ENCODE results near the gene CHRNB1. TPM values are rescaled to one million over a fixed set of nuclear protein-coding genes. Genes with fewer than 3 reads are reported as not detected.

Gene CHRNB1
- polyA plus RNA-seq, 1 donor from 2014 or later = 13.8 TPM

DNA sequence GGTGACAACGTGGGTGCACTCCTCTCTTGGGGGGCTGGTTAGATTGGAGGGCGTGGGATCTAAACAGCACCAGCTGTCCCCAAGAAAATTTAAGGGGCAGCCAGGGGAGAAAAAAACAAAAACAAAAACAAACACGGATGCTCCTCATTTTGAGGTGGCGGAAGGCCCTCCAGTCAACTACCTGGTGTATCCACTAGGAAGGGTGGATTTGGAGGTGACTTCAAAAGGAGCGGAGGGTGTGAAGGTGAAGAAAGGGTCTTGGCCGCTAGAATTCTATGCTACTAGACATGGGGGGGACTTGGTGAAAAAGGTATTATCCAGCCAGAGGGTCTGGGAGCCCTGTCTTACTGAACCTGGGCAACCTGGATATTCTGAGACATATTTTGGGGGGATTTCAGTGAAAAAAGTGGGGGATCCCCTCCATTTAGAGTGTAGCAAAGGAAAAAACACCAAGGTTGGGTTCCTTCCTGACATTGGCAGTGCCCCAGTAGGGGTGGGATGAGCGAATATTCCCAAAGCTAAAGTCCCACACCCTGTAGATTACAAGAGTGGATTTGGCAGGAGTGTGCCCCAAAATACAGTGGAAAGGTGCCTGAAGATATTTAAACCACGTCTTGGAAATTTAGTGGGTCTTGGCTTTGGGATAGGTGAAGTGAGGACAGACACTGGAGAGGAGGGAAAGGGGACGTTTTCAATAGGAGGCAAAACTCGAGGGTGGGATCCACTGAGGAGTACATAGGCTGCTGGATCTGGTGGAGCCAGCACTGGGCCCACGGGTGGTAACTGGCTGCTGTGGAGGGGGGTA is 6.0 kb upstream of the CHRNB1 start:
- Mint-ChIP-seq H3K27ac (peak overlapping the region in 1 of 3 donors; percentile 72), H3K4me1 (peaks cover 21 to 30% (median 21%) of the 10 kb centered on the region in 3 donors), H3K9me3 (no peaks in the 10 kb centered on the region), H3K4me3 (peak overlapping the region; percentile 10 to 93 (median 58)), H3K36me3 (peaks cover 4% of the 10 kb centered on the region), H3K27me3 (peaks cover 43% of the 10 kb centered on the region)

DNA sequence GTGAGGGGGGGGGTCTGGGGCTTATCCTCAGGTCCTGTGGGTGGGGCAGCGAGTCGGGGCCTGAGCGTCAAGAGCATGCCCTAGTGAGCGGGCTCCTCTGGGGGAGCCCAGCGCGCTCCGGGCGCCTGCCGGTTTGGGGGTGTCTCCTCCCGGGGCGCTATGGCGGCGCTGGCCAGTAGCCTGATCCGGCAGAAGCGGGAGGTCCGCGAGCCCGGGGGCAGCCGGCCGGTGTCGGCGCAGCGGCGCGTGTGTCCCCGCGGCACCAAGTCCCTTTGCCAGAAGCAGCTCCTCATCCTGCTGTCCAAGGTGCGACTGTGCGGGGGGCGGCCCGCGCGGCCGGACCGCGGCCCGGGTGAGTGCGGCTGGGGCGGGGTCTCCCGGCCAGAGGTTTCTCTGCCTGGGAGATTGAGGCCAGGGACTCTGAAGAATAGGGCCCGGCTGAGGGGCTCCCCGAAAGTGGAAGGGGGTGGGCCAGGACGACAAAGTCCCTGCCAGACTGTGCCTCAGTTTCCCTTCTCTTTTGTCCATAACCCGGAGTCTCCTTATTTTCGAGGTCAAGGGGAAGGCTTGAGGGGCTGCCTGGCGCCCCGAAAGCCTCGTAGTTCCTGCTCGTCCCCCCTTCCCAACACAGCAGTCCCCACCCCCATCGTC is 5.3 kb upstream of the CHRNB1 start, which contains the start of gene FGF11:
Gene FGF11, plus strand, starts transcription at position 51 of the 651 bp plus-strand sequence. Its CDS starts 109 bp downstream, at position 160.
- Mint-ChIP-seq H3K27me3 (peaks cover 47% of the 10 kb centered on the region), H3K4me3 (peak within 1 kb of the TSS; percentile 41 to 93 (median 78)), H3K4me1 (peaks cover 21 to 30% (median 23%) of the 10 kb centered on the region in 3 donors), H3K9me3 (no peaks in the 10 kb centered on the region), H3K27ac (peak within 1 kb of the TSS in 2 of 3 donors; percentile 35 to 72), H3K36me3 (peaks cover 4% of the 10 kb centered on the region)

GRCh38 chr17:7440113-7440833 is 4.6 kb upstream of the CHRNB1 start:
- H3K27ac Mint-ChIP-seq = peak overlapping the region in 2 of 3 donors; percentile 35 to 67
- peaks cover 4% of the 10 kb centered on the region for H3K36me3 Mint-ChIP-seq
- no peaks in the 10 kb centered on the region for H3K9me3 Mint-ChIP-seq

DNA sequence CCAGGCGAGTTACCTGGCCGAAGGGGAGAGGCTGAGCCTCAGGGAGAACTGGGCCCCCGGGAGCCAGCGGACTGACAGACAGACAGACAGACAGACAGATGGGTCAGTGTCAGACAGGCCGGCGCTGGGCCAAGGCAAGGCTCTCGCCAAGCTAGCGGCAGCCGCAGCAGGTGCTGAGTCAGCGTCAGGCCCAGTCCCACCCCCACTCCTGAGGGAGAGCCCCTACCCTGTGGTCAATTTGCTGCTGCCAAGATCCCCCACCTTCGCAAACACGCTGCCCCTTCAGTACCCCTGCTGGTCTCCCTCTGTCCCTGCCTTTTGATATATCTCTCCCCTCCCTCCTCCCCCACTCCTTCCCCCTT is 4.0 kb upstream of the CHRNB1 start:
- no peak overlapping the region for H3K27ac Mint-ChIP-seq
- H3K9me3 Mint-ChIP-seq = peaks cover 0 to 2% (median 0%) of the 10 kb centered on the region in 3 donors
- H3K4me1 Mint-ChIP-seq = peaks cover 17 to 30% (median 28%) of the 10 kb centered on the region in 3 donors
- peaks cover 54% of the 10 kb centered on the region for H3K27me3 Mint-ChIP-seq
- H3K4me3 Mint-ChIP-seq = peak overlapping the region in 1 of 4 donors; percentile 41
- peaks cover 5% of the 10 kb centered on the region for H3K36me3 Mint-ChIP-seq

More at GRCh38 chr17:7440113-7440833, 4.6 kb upstream of the CHRNB1 start:
- peaks cover 49% of the 10 kb centered on the region for H3K27me3 Mint-ChIP-seq
- H3K4me3 Mint-ChIP-seq = peak overlapping the region; percentile 41 to 88 (median 78)
- H3K4me1 Mint-ChIP-seq = peaks cover 18 to 27% (median 23%) of the 10 kb centered on the region in 3 donors

DNA sequence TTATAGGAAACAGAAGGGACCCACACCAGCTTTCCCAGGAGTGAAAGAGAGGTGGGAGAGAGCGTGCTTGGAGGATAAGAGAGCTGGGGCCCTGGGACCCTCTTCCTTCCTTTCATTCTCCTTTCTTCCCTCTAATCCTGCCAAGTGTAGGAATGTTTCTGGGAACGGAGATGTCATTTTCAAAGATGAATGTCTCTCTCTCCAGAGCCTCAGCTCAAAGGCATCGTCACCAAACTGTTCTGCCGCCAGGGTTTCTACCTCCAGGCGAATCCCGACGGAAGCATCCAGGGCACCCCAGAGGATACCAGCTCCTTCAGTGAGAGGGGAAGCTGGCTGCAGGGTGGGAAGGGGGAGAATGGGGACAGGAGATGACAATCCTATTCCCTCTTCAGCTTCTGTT is 3.6 kb upstream of the CHRNB1 start:
- H3K4me3 Mint-ChIP-seq = peak overlapping the region in 1 of 4 donors; percentile 10
- peaks cover 0 to 2% (median 0%) of the 10 kb centered on the region in 3 donors for H3K9me3 Mint-ChIP-seq

DNA sequence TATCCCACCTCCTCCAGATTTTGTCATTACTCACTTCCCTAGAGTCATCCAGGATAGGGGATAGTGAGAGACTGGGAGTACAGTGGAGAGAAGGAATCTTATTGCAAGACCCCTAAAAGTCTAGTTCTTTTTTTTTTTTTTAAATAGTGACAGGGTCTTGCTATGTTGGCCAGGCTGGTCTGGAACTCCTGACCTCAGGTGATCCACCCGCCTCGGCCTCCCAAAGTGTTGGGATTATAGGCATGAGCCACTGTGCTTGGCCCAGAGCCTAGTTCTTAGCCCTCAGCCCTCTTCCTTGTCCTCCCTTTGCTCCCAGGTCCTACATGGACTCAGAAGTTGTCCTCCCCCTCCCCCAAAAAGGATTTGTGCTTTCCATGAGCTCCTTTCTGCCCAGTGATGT is 2.7 kb upstream of the CHRNB1 start:
- H3K4me3 Mint-ChIP-seq = peak overlapping the region in 1 of 4 donors; percentile 10
- peaks cover 20 to 32% (median 26%) of the 10 kb centered on the region in 3 donors for H3K4me1 Mint-ChIP-seq
- H3K27ac Mint-ChIP-seq = peak overlapping the region in 1 of 3 donors; percentile 80
- H3K27me3 Mint-ChIP-seq = peaks cover 59% of the 10 kb centered on the region
- H3K36me3 Mint-ChIP-seq = peaks cover 5% of the 10 kb centered on the region
- H3K9me3 Mint-ChIP-seq = peaks cover 0 to 2% (median 1%) of the 10 kb centered on the region in 3 donors

More for the DNA sequence above, 3.6 kb upstream of the CHRNB1 start:
- peaks cover 5% of the 10 kb centered on the region for H3K36me3 Mint-ChIP-seq
- peaks cover 19 to 32% (median 29%) of the 10 kb centered on the region in 3 donors for H3K4me1 Mint-ChIP-seq
- peak overlapping the region in 1 of 3 donors; percentile 80 for H3K27ac Mint-ChIP-seq
- peaks cover 57% of the 10 kb centered on the region for H3K27me3 Mint-ChIP-seq

- Mint-ChIP-seq H3K27ac (no peak overlapping the region), H3K9me3 (peaks cover 0 to 6% (median 1%) of the 10 kb centered on the region in 3 donors), H3K36me3 (peaks cover 4% of the 10 kb centered on the region), H3K4me1 (peaks cover 12 to 23% (median 18%) of the 10 kb centered on the region in 3 donors), H3K4me3 (peak overlapping the region in 3 of 4 donors; percentile 5 to 72 (median 43)), H3K27me3 (peaks cover 60% of the 10 kb centered on the region)
Measured at GRCh38 chr17:7443499-7444485, 1.1 kb upstream of the CHRNB1 start.

DNA sequence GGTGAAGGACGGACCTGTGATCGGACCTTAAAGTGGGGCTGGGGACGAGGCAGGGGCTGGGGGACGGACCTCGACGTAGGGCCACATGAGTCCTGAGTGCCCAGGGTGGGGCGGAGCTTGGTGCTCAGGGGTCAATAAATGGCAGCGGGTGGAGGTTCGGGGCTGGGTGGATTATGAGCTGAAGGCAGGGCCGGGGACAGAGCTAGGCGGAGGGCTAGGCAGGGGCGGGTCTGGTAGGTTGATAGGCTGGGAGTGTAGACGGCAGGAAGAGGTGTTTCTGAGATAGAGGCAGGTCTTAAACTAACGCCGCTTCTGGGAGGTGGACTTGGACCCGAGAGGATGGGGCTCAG is 733 bp downstream of the CHRNB1 start:
- peaks cover 4% of the 10 kb centered on the region for H3K36me3 Mint-ChIP-seq
- H3K4me1 Mint-ChIP-seq = peaks cover 7 to 14% (median 9%) of the 10 kb centered on the region in 3 donors
- peak overlapping the region; percentile 12 to 95 (median 71) for H3K27ac Mint-ChIP-seq
- peak overlapping the region; percentile 58 to 85 (median 76) for H3K4me3 Mint-ChIP-seq
- H3K27me3 Mint-ChIP-seq = peaks cover 53% of the 10 kb centered on the region
- peaks cover 0 to 6% (median 1%) of the 10 kb centered on the region in 3 donors for H3K9me3 Mint-ChIP-seq

DNA sequence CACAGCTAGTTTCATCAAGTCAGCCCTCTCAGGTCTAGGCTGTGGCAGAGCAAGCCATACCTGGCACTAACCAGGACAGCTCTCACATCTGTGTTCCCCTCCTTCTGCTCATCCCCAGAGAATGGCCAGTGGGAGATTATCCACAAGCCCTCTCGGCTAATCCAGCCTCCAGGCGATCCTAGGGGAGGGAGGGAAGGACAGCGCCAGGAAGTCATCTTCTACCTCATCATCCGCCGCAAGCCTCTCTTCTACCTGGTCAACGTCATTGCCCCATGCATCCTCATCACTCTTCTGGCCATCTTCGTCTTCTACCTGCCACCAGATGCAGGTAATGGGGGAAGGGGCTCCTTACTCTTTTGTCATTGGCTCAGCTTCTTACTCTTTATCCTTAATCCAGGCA is 3.6 kb downstream of the CHRNB1 start:
- Mint-ChIP-seq H3K4me3 (no peak overlapping the region), H3K27me3 (peaks cover 34% of the 10 kb centered on the region), H3K27ac (peak overlapping the region in 1 of 3 donors; percentile 11), H3K9me3 (peaks cover 0 to 6% (median 1%) of the 10 kb centered on the region in 3 donors), H3K4me1 (peaks cover 7 to 14% (median 9%) of the 10 kb centered on the region in 3 donors), H3K36me3 (peaks cover 4% of the 10 kb centered on the region)

DNA sequence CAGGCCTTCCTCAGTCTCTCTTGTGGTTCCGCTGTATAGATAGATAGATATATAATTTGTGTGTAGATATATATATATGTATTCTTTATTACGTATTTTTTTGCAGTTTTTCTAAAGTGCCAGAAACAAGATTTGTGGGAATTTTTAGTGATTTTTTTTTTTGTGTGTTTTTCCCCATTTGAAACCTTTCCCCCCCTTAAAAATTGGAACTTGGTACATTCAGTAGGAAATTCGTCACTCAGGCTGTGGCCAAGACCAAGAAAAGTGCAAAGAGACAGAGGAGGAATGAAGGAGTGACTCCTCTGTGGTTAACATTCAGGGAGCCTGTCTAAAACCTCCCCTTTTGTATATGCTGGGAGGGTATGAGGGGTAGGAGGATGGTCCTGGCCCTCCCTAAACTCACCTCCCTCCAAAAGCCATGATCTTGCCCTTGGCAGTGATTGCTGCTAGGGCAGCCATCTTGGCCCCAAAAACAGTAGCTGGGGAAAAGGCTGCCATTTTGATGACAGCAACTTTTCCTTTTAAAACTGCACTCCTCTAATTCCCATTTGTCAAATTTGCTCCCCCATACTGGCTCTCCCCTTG is 15.2 kb downstream of the CHRNB1 start:
- Mint-ChIP-seq H3K27ac (peak overlapping the region in 1 of 3 donors; percentile 27), H3K4me1 (peaks cover 7 to 12% (median 12%) of the 10 kb centered on the region in 3 donors), H3K9me3 (no peaks in the 10 kb centered on the region), H3K4me3 (peak overlapping the region in 1 of 4 donors; percentile 34), H3K36me3 (no peaks in the 10 kb centered on the region), H3K27me3 (no peaks in the 10 kb centered on the region)

DNA sequence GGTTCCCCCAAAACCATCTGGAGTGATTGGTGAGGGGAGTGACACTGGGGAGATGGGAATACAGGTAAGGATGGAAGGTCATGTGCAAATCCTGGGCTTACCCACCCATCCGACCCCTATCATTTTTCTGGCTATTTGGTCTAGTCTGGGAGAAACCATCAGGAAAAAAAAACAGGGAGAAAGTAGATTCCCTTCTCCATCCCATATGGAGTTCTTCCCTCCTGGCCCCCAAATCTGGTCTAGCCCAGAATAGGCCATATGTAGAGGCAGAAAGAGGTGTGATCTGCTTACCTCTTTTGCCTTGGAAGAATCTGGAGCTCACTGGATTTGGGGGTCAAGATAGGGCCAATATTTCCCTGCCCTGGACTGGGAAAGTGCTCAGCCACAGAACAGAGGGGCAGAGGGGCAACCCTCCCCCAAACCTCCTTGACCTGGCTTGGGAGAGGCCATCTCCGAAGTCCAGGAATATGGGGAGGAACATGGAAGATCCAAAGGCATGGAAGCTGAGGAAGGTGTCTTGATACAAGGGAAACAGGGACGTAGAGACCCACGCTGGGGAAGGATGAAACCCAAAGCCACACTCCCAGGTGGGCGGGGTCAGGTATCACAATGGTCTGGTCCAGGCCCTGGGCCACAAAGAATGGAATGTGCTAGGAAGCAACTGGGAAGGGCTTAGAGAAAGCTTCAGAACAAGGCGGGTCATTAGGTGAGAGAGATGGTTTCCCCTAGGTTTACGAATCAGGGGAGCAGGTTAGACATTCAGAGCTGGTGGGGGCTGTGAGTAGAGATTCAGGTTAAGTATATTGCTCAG is 16.2 kb downstream of the CHRNB1 start:
- H3K4me3 Mint-ChIP-seq = peak overlapping the region in 1 of 4 donors; percentile 57
- H3K9me3 Mint-ChIP-seq = no peaks in the 10 kb centered on the region
- peaks cover 3 to 7% (median 6%) of the 10 kb centered on the region in 3 donors for H3K4me1 Mint-ChIP-seq
- H3K36me3 Mint-ChIP-seq = no peaks in the 10 kb centered on the region
- H3K27ac Mint-ChIP-seq = peak overlapping the region in 1 of 3 donors; percentile 53
- no peaks in the 10 kb centered on the region for H3K27me3 Mint-ChIP-seq

GRCh38 chr17:7462474-7463371 is 17.9 kb downstream of the CHRNB1 start:
- Mint-ChIP-seq H3K4me3 (no peak overlapping the region), H3K9me3 (no peaks in the 10 kb centered on the region), H3K36me3 (no peaks in the 10 kb centered on the region), H3K27ac (no peak overlapping the region), H3K4me1 (peaks cover 5 to 7% (median 7%) of the 10 kb centered on the region in 3 donors), H3K27me3 (no peaks in the 10 kb centered on the region)

Measured in IgD-negative memory B cell (primary cell).